Ascending aorta (tissue), 2 donors: ENCODE measurements around the gene SMYD2. TPM values are rescaled to one million over a fixed set of nuclear protein-coding genes. Genes with fewer than 3 reads are reported as not detected.

Experiments
- DNase-seq, 2 donors: peaks; one replicate each; pipeline ENCODE4 v3.0.0-alpha.2; 2019; ENCODE audit warnings: low spot score in 2 of 2
- H3K27ac ChIP-seq, 2 donors: fragments of 200-600 bp; sonication (generic); one replicate each; pipeline ENCODE4 v1.5.1; 2016 to 2017; ENCODE audit warnings: mild to moderate bottlenecking in 1 of 2
- H3K27me3 ChIP-seq: fragments of 200-600 bp; sonication (generic); one replicate; pipeline ENCODE4 v1.5.1; 2017
- H3K36me3 ChIP-seq, 2 donors: fragments of 200-600 bp; sonication (generic); one replicate each; pipeline ENCODE4 v1.5.1; 2016
- H3K4me1 ChIP-seq, 2 donors: fragments of 200-600 bp; sonication (generic); one replicate each; pipeline ENCODE4 v1.5.1; 2016 to 2017; ENCODE audit warnings: mild to moderate bottlenecking in 1 of 2
- H3K4me3 ChIP-seq, 2 donors: fragments of 200-600 bp; sonication (generic); one replicate each; pipeline ENCODE4 v1.5.1; 2016 to 2017; ENCODE audit warnings: mild to moderate bottlenecking in 1 of 2
- H3K9me3 ChIP-seq, 2 donors: fragments of 200-600 bp; sonication (generic); one replicate each; pipeline ENCODE4 v1.5.1; 2016
- intact Hi-C: fragments of 100-400 bp; cut with DNase I; formaldehyde crosslinking; loops from one replicate; pipeline ENCODE4 v1.15.1; 2023
- total RNA-seq: library from RNA; depleted of rRNA; stranded (reverse); fragments of >200 nt; gene quantifications from one replicate; pipeline ENCODE4 v1.1.0, GENCODE V29; 2016
- TF ChIP-seq, protein P1 (sequence below), 3 experiments: fragments of 200-600 bp in 2 of 3; fragments of 450-650 bp in 1 of 3; sonication (generic) in 2 of 3; IDR thresholded peaks; one replicate each; pipeline ENCODE4 v1.5.1; 2016 to 2019; ENCODE audit warnings: antibody characterized with exemption in 3 of 3, mild to moderate bottlenecking in 1 of 3, moderate library complexity in 1 of 3

SMYD2 gene
- total RNA-seq, 1 donor from 2014 or later, result 2.4 TPM

DNA sequence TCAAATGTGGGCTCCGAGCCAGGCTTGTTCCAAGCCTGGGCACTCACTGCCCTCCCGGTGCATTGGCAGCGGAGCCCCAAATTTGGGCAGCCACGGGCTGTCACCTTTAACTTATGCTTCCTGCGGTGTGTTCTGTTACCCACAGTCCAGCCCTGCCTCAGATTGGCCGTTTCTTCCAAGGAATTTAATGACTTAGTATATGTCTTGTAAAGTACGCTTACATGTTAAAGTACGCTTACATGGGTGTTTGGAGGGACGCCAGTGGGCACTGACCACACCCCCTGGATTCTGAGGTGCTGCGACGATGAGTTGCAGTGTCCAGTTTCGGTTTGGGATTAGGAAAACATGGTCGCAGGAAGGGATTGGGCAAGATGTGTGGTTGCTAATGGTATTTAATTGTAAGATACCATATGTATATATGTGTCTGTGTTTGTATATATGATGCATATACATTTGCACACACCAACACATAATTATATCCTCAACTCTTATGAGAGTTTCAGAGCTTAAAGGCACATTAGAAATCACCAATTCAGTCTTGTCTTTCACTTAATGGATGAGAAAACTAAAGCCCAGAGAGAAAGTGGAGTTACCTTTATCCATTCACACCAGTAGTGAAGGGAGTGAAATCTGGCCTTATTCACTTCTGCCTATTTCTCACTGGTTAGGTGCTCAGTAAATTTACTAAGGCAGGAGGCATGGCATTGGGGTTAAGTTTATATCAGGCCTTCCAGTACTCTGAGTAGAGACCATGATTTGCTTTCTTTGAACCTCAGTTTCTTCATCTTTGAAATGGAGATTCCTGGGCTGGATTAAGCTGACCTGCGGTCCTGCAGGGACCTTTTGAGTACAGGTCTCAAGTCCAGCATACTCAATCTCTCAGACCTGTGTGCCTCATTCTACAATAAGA is 1.0 kb downstream of the SMYD2 start:
- H3K4me3 ChIP-seq, result peak overlapping the region; percentile 98 to 99
- intact Hi-C loops, result loop anchor here (1.0 kb wide), 1 partner anchor 269 kb away; the partner anchor contains the start of gene PTPN14
- DNase-seq, result peak in 1 of 2 donors; percentile 70
- peaks cover 0 to 4% of the 10 kb centered on the region in 2 donors for H3K4me1 ChIP-seq
- H3K9me3 ChIP-seq, result no peaks in the 10 kb centered on the region
- TF ChIP-seq, protein P1, sequence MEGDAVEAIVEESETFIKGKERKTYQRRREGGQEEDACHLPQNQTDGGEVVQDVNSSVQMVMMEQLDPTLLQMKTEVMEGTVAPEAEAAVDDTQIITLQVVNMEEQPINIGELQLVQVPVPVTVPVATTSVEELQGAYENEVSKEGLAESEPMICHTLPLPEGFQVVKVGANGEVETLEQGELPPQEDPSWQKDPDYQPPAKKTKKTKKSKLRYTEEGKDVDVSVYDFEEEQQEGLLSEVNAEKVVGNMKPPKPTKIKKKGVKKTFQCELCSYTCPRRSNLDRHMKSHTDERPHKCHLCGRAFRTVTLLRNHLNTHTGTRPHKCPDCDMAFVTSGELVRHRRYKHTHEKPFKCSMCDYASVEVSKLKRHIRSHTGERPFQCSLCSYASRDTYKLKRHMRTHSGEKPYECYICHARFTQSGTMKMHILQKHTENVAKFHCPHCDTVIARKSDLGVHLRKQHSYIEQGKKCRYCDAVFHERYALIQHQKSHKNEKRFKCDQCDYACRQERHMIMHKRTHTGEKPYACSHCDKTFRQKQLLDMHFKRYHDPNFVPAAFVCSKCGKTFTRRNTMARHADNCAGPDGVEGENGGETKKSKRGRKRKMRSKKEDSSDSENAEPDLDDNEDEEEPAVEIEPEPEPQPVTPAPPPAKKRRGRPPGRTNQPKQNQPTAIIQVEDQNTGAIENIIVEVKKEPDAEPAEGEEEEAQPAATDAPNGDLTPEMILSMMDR (IDR thresholded peaks at IDR 0.05), result no peak
- no peaks in the 10 kb centered on the region for H3K27me3 ChIP-seq
- peak overlapping the region in 1 of 2 donors; percentile 86 for H3K27ac ChIP-seq
- H3K36me3 ChIP-seq, result no peaks in the 10 kb centered on the region

DNA sequence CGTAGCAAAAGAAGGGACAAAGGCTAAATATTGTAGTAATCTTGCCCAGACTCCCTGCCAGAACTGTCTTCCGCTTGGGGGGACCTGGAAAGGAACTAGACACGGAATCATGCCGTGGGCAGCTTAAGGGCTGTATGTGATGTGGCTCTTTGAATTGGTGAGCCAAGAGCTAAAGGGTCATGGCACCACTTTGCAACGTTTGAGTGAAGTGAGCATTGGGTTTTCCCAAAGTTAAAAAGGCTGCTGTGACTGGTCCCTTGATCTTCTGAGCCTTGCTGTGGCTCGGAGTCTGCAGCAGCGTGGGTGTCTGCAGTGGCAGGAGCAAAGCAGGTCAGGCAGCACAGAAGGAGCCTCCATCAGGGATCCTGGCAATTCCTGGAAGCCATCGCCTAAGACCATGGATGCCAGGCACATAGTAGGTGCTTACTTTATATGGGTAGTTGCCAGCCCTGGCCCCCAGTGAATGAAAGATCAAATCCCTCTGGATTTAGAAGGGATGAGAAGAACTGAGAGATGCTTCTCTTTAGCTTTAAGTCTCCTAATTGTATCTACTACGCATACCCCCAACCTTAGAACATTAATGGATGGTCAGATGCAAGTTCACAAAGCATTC is 1.8 kb downstream of the SMYD2 start:
- Histone ChIP-seq H3K4me1 (peaks cover 0 to 4% of the 10 kb centered on the region in 2 donors), H3K9me3 (no peaks in the 10 kb centered on the region), H3K27me3 (no peaks in the 10 kb centered on the region), H3K4me3 (peak overlapping the region in 1 of 2 donors; percentile 99), H3K36me3 (no peaks in the 10 kb centered on the region), H3K27ac (no peak overlapping the region)
- intact Hi-C loops, result no loop called here
- TF ChIP-seq, protein P1 (IDR thresholded peaks at IDR 0.05), result no peak
- no peak for DNase-seq

DNA sequence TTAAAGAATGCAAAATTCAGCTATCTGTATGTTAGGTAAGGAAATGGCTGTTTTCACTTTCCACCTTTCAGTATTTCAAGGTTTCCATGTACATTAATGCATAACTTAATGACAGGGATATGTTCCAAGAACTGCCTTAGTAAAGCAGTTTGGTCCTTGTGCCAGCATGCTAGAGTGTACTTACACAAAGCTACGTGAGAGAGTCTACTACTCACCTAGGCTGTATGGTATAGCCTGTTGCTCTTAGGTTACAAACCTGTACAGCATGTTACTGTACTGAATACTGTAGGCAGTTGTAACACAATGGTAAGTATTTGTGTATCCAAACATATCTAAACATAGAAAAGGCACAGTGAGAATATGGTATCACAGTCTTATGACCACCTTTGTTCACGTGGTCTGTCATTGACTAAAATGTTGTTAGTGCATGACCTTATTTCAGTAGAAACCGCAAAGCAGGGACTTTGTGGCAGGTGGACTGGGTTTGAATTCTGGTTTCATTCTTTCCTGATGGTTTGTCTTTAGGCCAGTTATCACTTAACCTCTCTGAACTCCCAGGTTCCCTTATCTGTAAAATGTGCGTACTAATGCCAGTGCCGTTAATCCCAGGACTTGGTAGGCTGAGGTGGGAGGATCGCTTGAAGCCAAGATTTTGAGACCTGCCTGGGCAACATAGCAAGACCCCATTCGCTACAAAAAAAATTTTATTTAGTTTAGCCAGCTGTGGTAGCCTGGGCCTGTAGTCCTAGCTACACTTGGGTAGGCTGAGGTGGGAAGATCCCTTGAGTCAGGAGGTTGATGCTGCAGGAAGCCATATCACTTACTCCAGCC is 4.9 kb downstream of the SMYD2 start:
- Histone ChIP-seq H3K4me3 (no peak overlapping the region), H3K4me1 (peaks cover 0 to 4% of the 10 kb centered on the region in 2 donors), H3K36me3 (no peaks in the 10 kb centered on the region), H3K27ac (no peak overlapping the region), H3K27me3 (no peaks in the 10 kb centered on the region), H3K9me3 (no peaks in the 10 kb centered on the region)
- TF ChIP-seq, protein P1 (IDR thresholded peaks at IDR 0.05), result no peak
- no peak for DNase-seq
- intact Hi-C loops, result no loop called here

DNA sequence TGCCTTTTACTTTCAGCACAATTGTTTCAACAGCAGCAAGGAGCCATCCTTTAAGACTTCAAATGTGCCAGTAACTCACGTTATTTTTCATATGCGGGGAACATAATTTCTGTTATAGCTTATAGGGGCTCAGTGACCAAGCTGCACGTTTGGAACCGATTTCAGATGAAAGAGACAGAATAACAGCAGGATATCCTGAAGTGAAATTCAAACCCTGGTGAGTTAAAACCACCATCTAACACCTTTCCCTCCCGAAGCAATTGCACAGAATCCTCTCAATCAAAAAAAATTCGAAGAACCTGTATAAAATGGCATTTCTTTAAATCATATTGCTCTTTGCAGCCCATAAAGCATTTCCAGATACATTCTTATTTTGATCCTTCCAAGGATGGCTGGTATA is 6.9 kb downstream of the SMYD2 start:
- Histone ChIP-seq H3K36me3 (no peaks in the 10 kb centered on the region), H3K4me3 (no peak overlapping the region), H3K27me3 (no peaks in the 10 kb centered on the region), H3K9me3 (no peaks in the 10 kb centered on the region), H3K4me1 (no peaks in the 10 kb centered on the region), H3K27ac (no peak overlapping the region)
- no peak for DNase-seq
- intact Hi-C loops, result no loop called here
- TF ChIP-seq, protein P1 (IDR thresholded peaks at IDR 0.05), result no peak

DNA sequence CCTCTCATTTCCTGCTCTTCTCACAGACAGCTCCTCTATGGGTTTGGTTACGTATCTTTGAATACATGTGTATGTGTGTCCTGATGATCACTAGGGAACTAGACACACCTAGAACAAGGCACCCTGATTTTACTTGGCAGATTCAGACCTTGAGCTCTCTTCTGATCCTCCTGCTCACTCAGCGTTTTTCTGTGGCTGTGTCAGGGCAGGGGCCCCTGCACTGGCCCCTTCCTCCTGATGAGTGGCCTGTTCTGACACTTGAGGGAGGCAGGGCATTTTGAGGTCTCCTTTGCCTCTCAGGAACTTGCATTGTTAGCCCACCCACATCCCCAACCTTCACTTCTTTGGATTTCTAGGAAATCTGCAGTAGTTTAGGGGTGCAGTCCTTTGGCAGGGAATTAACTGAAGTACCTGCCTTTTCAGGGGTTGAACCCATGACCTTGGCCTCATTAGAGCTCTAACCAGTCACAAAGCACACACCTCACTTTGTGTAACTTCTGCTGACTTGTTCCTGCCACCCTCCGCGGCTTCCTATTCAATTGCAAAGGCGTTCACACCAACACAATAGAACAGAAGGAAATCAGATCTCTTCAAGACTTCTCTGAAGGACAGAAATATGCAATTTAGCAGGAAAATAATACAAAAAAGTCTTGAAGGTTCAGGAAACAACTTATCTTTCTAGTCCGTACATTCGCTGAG is 8.8 kb downstream of the SMYD2 start:
- Histone ChIP-seq H3K27me3 (no peaks in the 10 kb centered on the region), H3K4me3 (no peak overlapping the region), H3K4me1 (no peaks in the 10 kb centered on the region), H3K36me3 (no peaks in the 10 kb centered on the region), H3K9me3 (no peaks in the 10 kb centered on the region), H3K27ac (no peak overlapping the region)
- TF ChIP-seq, protein P1 (IDR thresholded peaks at IDR 0.05), result no peak
- intact Hi-C loops, result no loop called here
- no peak for DNase-seq
